ENCODE measurements around the gene FLYWCH2. TPM values are rescaled to one million over a fixed set of nuclear protein-coding genes. Genes with fewer than 3 reads are reported as not detected.

FLYWCH2 gene
- total and polyA plus RNA-seq, 9 of the 15 experiments (the other 6 are each of a cell fraction or from before 2014, with no cell fraction given) = 0.70 to 55.5 (median 7.6) TPM

DNA sequence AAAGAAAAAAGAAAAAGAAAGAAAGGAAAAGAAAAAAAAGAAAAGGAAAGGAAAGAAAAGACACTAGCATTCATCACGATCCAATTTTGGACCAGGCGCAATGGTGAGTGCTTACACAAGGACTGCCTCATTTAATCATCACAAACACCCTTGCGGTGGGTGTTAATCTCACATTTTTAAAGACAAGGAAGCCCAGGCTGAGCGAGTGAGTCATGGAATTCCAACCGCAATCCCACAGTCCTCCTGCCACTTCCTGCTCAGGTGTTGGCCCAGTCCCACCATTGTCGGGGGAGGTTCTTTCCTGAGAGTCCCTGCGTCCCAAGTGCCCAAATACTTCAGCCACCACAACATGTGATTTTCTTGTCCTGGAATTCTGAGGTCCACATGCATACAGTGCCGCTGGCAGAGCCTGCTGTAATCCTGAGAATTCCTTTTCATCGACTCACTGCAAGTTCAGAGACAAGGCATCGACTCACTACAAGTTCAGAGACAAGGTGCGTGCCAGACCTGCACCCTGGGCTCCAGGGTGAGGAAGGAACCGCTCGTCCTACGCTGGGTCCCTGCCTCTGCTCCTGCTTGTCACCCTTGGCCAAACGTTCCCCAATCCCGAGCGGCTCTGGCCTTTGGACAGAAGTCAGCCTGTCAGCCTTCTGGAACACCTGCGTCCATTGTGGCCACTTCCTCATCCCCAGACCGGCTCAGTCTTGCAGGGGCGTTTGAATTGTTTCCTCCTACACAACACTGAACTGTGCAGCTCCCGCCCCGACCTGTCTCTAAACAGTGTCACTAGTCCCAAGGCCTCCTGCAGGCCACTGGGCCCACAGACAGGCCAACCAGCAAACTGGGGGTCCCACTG, 47.1 kb upstream of the FLYWCH2 start (continued):
- TF ChIP-seq, protein P1, sequence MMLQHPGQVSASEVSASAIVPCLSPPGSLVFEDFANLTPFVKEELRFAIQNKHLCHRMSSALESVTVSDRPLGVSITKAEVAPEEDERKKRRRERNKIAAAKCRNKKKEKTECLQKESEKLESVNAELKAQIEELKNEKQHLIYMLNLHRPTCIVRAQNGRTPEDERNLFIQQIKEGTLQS (IDR thresholded peaks at IDR 0.05) = peak; percentile 55; the same call in 1 of the 2 replicates
- TF ChIP-seq, protein P1 (CRISPR knock-in tag; conservative IDR thresholded peaks at IDR 0.05) = no peak
- TF ChIP-seq ZNF175 (CRISPR knock-in tag; IDR thresholded peaks at IDR 0.05; ENCODE audit: low read depth) (0 out of 2 replicates have a peak, but pooled peaks have one; percentile 39), BHLHE40 (IDR thresholded peaks at IDR 0.05; ENCODE audit: low read length) (no peak), ZSCAN32 (CRISPR knock-in tag; IDR thresholded peaks at IDR 0.05) (no peak), C11orf30 (IDR thresholded peaks at IDR 0.05; ENCODE audit: low read depth) (no peak), SPI1 (IDR thresholded peaks at IDR 0.05; ENCODE audit: borderline replicate concordance, low read depth, low read length) (peak; percentile 80), NR2C2 (CRISPR knock-in tag; IDR thresholded peaks at IDR 0.05) (no peak), NR2C2 (tag; IDR thresholded peaks at IDR 0.05) (no peak), RBM15 (IDR thresholded peaks at IDR 0.05; ENCODE audit: insufficient read depth, low read length) (no peak), HNRNPK (IDR thresholded peaks at IDR 0.05; ENCODE audit: low read depth, low read length, poor library complexity, severe bottlenecking) (no peak), ILK (tag; IDR thresholded peaks at IDR 0.05; ENCODE audit: borderline replicate concordance, low read depth) (no peak), ETV6 (IDR thresholded peaks at IDR 0.05; ENCODE audit: borderline replicate concordance in 1 of 2, low read depth in 2 of 2, low read length in 1 of 2) (no peak), ETV6 (CRISPR knock-in tag; IDR thresholded peaks at IDR 0.05; ENCODE audit: borderline replicate concordance) (no peak), ZNF785 (CRISPR knock-in tag; IDR thresholded peaks at IDR 0.05) (no peak), ETV5 (CRISPR knock-in tag; IDR thresholded peaks at IDR 0.05; ENCODE audit: low read depth) (peak; percentile 69; the same call in 1 of the 2 replicates), ESRRA (IDR thresholded peaks at IDR 0.05; ENCODE audit: borderline replicate concordance, low read depth) (peak; percentile 64; the same call in 1 of the 2 replicates), STAG1 (CRISPR knock-in tag; IDR thresholded peaks at IDR 0.05; ENCODE audit: borderline replicate concordance) (no peak), YBX1 (IDR thresholded peaks at IDR 0.05) (no peak), MTA2 (IDR thresholded peaks at IDR 0.05; ENCODE audit: low read depth) (no peak), EP400 (IDR thresholded peaks at IDR 0.05) (no peak), NFATC3 (IDR thresholded peaks at IDR 0.05) (no peak), KDM1A (IDR thresholded peaks at IDR 0.05) (no peak), ZNF124 (CRISPR knock-in tag; IDR thresholded peaks at IDR 0.05) (no peak)
- TF ChIP-seq, protein P2, sequence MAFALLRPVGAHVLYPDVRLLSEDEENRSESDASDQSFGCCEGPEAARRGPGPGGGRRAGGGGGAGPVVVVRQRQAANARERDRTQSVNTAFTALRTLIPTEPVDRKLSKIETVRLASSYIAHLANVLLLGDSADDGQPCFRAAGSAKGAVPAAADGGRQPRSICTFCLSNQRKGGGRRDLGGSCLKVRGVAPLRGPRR (CRISPR knock-in tag; IDR thresholded peaks at IDR 0.05) = no peak
- TF ChIP-seq, protein P3, sequence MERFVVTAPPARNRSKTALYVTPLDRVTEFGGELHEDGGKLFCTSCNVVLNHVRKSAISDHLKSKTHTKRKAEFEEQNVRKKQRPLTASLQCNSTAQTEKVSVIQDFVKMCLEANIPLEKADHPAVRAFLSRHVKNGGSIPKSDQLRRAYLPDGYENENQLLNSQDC (CRISPR knock-in tag; IDR thresholded peaks at IDR 0.05) = no peak
- TF ChIP-seq, protein P4, sequence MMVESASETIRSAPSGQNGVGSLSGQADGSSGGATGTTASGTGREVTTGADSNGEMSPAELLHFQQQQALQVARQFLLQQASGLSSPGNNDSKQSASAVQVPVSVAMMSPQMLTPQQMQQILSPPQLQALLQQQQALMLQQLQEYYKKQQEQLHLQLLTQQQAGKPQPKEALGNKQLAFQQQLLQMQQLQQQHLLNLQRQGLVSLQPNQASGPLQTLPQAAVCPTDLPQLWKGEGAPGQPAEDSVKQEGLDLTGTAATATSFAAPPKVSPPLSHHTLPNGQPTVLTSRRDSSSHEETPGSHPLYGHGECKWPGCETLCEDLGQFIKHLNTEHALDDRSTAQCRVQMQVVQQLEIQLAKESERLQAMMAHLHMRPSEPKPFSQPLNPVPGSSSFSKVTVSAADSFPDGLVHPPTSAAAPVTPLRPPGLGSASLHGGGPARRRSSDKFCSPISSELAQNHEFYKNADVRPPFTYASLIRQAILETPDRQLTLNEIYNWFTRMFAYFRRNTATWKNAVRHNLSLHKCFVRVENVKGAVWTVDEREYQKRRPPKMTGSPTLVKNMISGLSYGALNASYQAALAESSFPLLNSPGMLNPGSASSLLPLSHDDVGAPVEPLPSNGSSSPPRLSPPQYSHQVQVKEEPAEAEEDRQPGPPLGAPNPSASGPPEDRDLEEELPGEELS (CRISPR knock-in tag; IDR thresholded peaks at IDR 0.05; ENCODE audit: borderline replicate concordance) = no peak
